Adrenal gland (tissue), 12 donors: ENCODE results near the gene MT1A. TPM values are rescaled to one million over a fixed set of nuclear protein-coding genes. Genes with fewer than 3 reads are reported as not detected.

Source experiments
- DNase-seq, 7 donors: peaks; one replicate each; pipeline ENCODE4 v3.0.0-alpha.2; 2019 to 2020
- H3K27ac ChIP-seq, 5 donors: fragments of 200-600 bp; sonication (generic) in 4 of 5; 1 replicate in 3 of 5; 2 replicates in 2 of 5; pipeline versions ENCODE4 v1.5.1 to v1.8.0; 2016 to 2020; ENCODE audit warnings: mild to moderate bottlenecking in 1 of 5
- H3K27me3 ChIP-seq: fragments of 200-600 bp; 2 replicates; pipeline ENCODE4 v1.8.0; 2021
- H3K36me3 ChIP-seq, 2 donors: fragments of 200-600 bp; replicated peaks in 1 of 2; 1 replicate in 1 of 2; 2 replicates in 1 of 2; pipeline versions ENCODE4 v1.5.1 to v1.8.0; 2018 to 2022
- H3K4me1 ChIP-seq, 2 donors: fragments of 200-600 bp; replicated peaks in 1 of 2; 1 replicate in 1 of 2; 2 replicates in 1 of 2; pipeline versions ENCODE4 v1.5.1 to v1.8.0; 2018 to 2021
- H3K4me3 ChIP-seq, 4 donors: fragments of 200-600 bp; sonication (generic) in 3 of 4; one replicate each; pipeline ENCODE4 v1.5.1; 2016 to 2018
- H3K9me3 ChIP-seq, 3 donors: fragments of 200-600 bp; sonication (generic) in 1 of 3; replicated peaks in 1 of 3; 1 replicate in 2 of 3; 2 replicates in 1 of 3; pipeline versions ENCODE4 v1.5.1 to v1.8.0; 2016 to 2021
- CTCF ChIP-seq, 6 experiments: fragments of 450-650 bp in 4 of 6; fragments of 200-600 bp in 2 of 6; sonication (generic) in 1 of 6; IDR thresholded peaks; 1 replicate in 5 of 6; 2 replicates in 1 of 6; pipeline versions ENCODE4 v1.5.1 to v1.8.0; 2016 to 2021; ENCODE audit warnings: antibody characterized with exemption in 6 of 6, mild to moderate bottlenecking in 2 of 6, moderate library complexity in 1 of 6
- POLR2A ChIP-seq, 2 donors: fragments of 450-650 bp; IDR thresholded peaks; one replicate each; pipeline ENCODE4 v1.6.1; 2017; ENCODE audit warnings: antibody characterized with exemption in 2 of 2, mild to moderate bottlenecking in 2 of 2, moderate library complexity in 1 of 2
- WGBS, 4 donors: extraction: QIAGEN DNeasy Blood & Tissue Kit in 2 of 4; methylation state at CpG; one replicate each; pipeline versions ENCODE4 v1.1.5 to v1.1.7; 2013 to 2017; 5-methylcytosine and 5-hydroxymethylcytosine counted together
- intact Hi-C, 2 donors: fragments of 100-400 bp; cut with DNase I; formaldehyde crosslinking; loops; one replicate each; pipeline versions ENCODE4 v1.14.1 to v1.15.0; 2022 to 2023
- polyA plus RNA-seq, 3 donors: library from polyadenylated mRNA; stranded (reverse); fragments of 200-250 nt in 2 of 3; fragments of 350-450 nt in 1 of 3; fragmentation: Illumina TruSeq in 1 of 3; extraction: RNeasy Lipid Tissue Mini Kit (QIAGEN cat#74804) in 1 of 3; gene quantifications; one replicate each; pipeline ENCODE4 v1.2.3, GENCODE V29; 2013 to 2014
- total RNA-seq, 9 donors: library from RNA; depleted of rRNA in 4 of 9; stranded (reverse); fragments of >200 nt in 4 of 9; fragments of 120-200 nt in 1 of 9; fragmentation: NEBNext Ultra II Directional in 1 of 9; extraction: Animal tissue kit (Norgen Biotek cat#: 25700) in 1 of 9; gene quantifications; one replicate each; pipeline versions ENCODE4 v1.1.0 to v1.2.4, GENCODE V29; 2013 to 2023
- donor health status: healthy with polysubstance abuse.
- donor health status: Bipolar disorder and iron deficiency.
- donor health status: DM: yes; HTN: yes; CAD: no.
- donor health status: DM: no; HTN: no; CAD: no.
- donor health status: DM: no; HTN: no; CAD: no.
- donor health status: DM: yes; HTN: yes; CAD: no.

MT1A gene
- total and polyA plus RNA-seq, 12 donors, result 6.9 to 273 (median 19.4) TPM; not detected in 1

GRCh38 chr16:56634715-56635440 is 3.6 kb upstream of the MT1A start:
- H3K4me3 ChIP-seq, result peak overlapping the region in 1 of 4 donors; percentile 26
- H3K9me3 ChIP-seq, result no peaks in the 10 kb centered on the region
- H3K27me3 ChIP-seq, result peaks cover 7% of the 10 kb centered on the region
- H3K4me1 ChIP-seq, result peaks cover 0 to 19% of the 10 kb centered on the region in 2 donors
- intact Hi-C loops, result no loop called here
- H3K36me3 ChIP-seq, result no peaks in the 10 kb centered on the region
- 33 to 44% (median 40%) methylated on average over 42 to 47 of the region's 47 CpGs for WGBS, 4 donors
- TF ChIP-seq CTCF (IDR thresholded peaks at IDR 0.05) (no peak), POLR2A (IDR thresholded peaks at IDR 0.05) (no peak)
- DNase-seq, result no peak
- H3K27ac ChIP-seq, result no peak overlapping the region

GRCh38 chr16:56635441-56635967 is 3.0 kb upstream of the MT1A start:
- Histone ChIP-seq H3K4me1 (peaks cover 0 to 19% of the 10 kb centered on the region in 2 donors), H3K36me3 (no peaks in the 10 kb centered on the region), H3K27me3 (peaks cover 7% of the 10 kb centered on the region), H3K4me3 (peak overlapping the region in 1 of 4 donors; percentile 26), H3K27ac (no peak overlapping the region), H3K9me3 (no peaks in the 10 kb centered on the region)
- TF ChIP-seq CTCF (IDR thresholded peaks at IDR 0.05), result no peak
- no peak for TF ChIP-seq POLR2A (IDR thresholded peaks at IDR 0.05)
- 23 to 52% (median 37%) methylated on average over 8 to 40 of the region's 40 CpGs for WGBS, 4 donors
- intact Hi-C loops, result no loop called here
- no peak for DNase-seq

- TF ChIP-seq POLR2A (IDR thresholded peaks at IDR 0.05), result no peak
- TF ChIP-seq CTCF (IDR thresholded peaks at IDR 0.05), result no peak
- intact Hi-C loops, result no loop called here
- 70 to 79% (median 75%) methylated on average over 9 of the region's 9 CpGs for WGBS, 4 donors
- Histone ChIP-seq H3K4me3 (no peak overlapping the region), H3K36me3 (no peaks in the 10 kb centered on the region), H3K27ac (no peak overlapping the region), H3K9me3 (no peaks in the 10 kb centered on the region), H3K27me3 (peaks cover 7% of the 10 kb centered on the region), H3K4me1 (peaks cover 0 to 19% of the 10 kb centered on the region in 2 donors)
- DNase-seq, result no peak
Measured at GRCh38 chr16:56636616-56637413, 1.7 kb upstream of the MT1A start.

GRCh38 chr16:56639045-56639444 is 579 bp downstream of the MT1A start:
- intact Hi-C loops, result no loop called here
- DNase-seq, result no peak
- Histone ChIP-seq H3K4me3 (no peak overlapping the region), H3K36me3 (no peaks in the 10 kb centered on the region), H3K9me3 (no peaks in the 10 kb centered on the region), H3K27me3 (peaks cover 7% of the 10 kb centered on the region), H3K4me1 (peaks cover 0 to 11% of the 10 kb centered on the region in 2 donors), H3K27ac (no peak overlapping the region)
- 69 to 100% (median 71%) methylated on average over 1 of the region's 1 CpG for whole genome bisulfite sequencing, 4 donors
- no peak for TF ChIP-seq POLR2A (IDR thresholded peaks at IDR 0.05)
